ENCODE data around the gene SESTD1.

DNA sequence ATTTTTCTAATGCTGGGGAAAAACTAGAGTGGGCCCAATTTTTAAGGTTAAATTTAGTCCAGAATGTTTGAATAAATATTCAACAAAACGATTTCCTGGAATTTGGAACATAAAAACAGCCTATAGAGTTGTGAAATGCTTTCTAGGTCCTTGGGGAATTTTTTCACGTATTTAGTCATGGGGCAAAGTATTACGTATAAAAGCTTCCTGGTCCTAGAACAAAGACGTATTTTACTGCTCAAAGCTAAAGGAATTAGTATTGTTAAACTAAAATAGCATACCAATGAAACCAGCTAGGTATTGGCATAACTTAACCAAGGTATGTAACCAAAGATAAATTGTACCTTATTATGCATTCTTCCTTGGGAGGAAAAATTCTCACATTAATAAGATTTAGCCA lies 1.6 kb downstream of the SESTD1 start:
- TF ChIP-seq, protein P1, sequence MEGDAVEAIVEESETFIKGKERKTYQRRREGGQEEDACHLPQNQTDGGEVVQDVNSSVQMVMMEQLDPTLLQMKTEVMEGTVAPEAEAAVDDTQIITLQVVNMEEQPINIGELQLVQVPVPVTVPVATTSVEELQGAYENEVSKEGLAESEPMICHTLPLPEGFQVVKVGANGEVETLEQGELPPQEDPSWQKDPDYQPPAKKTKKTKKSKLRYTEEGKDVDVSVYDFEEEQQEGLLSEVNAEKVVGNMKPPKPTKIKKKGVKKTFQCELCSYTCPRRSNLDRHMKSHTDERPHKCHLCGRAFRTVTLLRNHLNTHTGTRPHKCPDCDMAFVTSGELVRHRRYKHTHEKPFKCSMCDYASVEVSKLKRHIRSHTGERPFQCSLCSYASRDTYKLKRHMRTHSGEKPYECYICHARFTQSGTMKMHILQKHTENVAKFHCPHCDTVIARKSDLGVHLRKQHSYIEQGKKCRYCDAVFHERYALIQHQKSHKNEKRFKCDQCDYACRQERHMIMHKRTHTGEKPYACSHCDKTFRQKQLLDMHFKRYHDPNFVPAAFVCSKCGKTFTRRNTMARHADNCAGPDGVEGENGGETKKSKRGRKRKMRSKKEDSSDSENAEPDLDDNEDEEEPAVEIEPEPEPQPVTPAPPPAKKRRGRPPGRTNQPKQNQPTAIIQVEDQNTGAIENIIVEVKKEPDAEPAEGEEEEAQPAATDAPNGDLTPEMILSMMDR (conservative IDR thresholded peaks at IDR 0.05; ENCODE audit: low read length), result no peak
- no peak for TF ChIP-seq EZH2phosphoT487 (IDR thresholded peaks at IDR 0.05; ENCODE audit: borderline replicate concordance)

Data from Loucy (cell line).